NB4 (cell line): ENCODE measurements around the gene PLA2G4E.

Experiments used
- CTCF ChIP-seq: IDR thresholded peaks from one replicate; pipeline ENCODE4 v1.5.1; 2012; ENCODE audit warnings: low read depth, low read length
- POLR2A ChIP-seq: IDR thresholded peaks from 2 replicates; pipeline ENCODE4 v1.6.1; 2011; ENCODE audit warnings: mild to moderate bottlenecking; ENCODE audit not compliant: insufficient read length; ENCODE audit errors: extremely low read depth

GRCh38 chr15:41952013-41952563 is 68.8 kb downstream of the PLA2G4E start:
- no peak for TF ChIP-seq POLR2A
- TF ChIP-seq CTCF: no peak
